Activated T-cell treated with anti-CD3 and anti-CD28 coated beads, Interleukin-2, amount 50 U/mL, for 1 hour (primary cell): Measurements from ENCODE around the gene GJA3.
A peak's percentile ranks its signal among the peaks of the same experiment; 100 is the strongest.

Experiments
- DNase-seq: peaks from one replicate; pipeline ENCODE4 v3.0.0-alpha.2; 2020

GJA3 gene

DNA sequence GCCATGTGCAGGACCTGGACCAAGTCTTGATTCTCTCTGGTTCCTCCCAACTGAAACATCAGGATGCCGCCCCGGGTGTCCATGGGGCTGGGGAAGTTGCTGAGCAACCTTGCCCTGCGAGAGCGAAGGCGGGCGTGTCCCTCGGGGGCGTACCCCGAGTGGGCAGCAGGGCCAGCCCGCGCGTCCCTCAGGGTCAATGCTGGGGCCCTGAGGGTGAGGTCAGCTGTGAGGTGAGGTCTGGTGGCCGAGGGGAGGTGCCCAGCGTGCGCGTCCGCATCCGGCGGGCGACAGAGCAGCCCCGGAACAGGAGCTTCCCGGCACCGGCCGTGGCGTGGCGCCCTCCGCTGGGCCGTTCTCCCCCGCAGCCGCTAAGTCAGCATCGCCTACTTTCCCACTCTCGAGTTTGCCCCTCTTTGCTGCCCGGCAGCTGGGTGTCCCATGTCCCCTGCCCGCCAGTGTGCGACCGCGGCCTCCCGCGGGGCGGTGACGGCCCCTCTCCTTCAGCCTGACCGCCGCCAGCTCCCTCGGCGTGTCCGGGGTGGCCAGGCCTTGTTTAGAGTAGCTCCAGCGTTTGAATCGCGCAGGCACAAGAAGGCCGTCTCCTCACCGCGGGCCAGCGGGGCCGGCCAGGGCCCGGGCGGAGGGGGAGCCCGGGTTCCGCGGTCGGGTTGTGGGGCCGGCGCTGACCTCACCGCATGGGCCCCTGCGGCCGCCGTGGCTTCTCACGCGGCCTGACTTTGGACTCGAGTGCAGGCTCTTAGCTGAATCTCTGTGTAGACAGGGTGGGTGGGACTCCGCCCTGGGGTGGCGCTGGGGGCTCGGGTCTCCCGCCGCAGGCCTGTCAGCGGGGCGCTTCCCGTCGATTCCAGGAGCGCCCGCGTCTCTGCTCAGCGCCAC is 33.0 kb downstream of the GJA3 start:
- DNase-seq: peak; percentile 56

DNA sequence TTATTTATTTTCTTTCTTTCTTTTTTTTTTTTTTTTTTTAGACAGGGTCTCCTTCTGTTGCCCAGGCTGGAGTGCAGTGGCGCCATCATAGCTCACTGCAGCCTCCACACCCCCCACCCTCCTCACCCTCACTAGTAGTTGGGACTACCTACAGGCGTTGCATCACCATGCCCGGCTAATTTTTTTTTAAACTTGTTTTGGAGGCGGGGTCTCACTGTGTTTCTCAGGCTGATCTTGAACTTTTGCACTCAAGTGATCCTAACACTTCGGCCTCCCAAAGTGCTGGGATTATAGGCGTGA is 33.6 kb downstream of the GJA3 start:
- DNase-seq: no peak

DNA sequence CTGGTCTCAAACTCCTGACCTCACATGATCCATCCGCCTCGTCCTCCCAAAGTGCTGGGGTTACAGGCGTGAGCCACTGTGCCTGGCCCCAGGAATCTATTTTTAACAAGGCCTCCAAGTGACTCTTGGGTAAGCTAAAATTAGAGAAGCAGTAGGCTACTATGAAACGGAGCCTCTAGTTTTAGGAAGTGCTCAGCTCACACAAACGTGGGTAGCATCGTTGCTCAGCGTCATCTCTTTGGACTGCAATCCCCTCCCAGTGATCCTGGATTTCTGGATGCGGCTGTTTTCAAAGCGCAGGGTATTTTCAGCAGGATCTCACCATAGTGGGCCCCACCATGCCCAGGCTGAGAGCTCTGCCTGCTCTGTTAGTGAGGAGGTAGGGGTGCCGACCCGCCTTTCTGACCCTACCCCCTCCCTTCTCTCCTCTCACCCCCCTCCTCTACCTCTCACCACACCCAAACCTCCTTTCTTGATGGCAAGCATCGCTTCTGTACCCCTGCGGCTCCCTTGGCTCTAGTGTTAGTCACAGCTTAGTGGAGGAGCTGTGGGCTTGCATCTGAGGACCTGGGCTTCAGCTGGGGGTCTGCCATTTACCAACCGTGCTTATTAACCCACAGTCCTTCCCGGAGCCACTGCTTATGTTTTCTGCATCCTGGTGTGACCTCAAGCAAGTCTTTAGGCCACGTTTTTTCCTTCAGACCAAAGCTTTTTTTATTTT is 34.2 kb downstream of the GJA3 start:
- no peak for DNase-seq

DNA sequence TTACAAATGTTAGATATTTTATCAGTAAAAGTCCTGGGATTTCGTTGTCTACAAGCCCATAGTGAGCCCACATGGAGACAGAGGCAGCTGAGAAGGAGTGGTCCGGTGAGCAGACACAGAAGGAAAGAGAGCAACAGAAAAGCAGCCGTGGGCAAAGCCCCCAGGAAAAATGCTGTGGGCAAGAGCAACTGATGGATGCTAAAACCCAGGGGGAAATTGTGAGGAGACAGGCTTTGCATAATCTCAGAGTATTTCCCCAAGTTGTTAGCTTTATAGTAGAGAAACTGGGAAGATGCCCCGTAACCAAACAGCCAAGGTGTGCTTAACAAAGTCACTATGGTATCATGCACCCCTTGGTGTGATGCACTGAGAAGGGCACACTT is 35.1 kb downstream of the GJA3 start:
- DNase-seq: no peak

DNA sequence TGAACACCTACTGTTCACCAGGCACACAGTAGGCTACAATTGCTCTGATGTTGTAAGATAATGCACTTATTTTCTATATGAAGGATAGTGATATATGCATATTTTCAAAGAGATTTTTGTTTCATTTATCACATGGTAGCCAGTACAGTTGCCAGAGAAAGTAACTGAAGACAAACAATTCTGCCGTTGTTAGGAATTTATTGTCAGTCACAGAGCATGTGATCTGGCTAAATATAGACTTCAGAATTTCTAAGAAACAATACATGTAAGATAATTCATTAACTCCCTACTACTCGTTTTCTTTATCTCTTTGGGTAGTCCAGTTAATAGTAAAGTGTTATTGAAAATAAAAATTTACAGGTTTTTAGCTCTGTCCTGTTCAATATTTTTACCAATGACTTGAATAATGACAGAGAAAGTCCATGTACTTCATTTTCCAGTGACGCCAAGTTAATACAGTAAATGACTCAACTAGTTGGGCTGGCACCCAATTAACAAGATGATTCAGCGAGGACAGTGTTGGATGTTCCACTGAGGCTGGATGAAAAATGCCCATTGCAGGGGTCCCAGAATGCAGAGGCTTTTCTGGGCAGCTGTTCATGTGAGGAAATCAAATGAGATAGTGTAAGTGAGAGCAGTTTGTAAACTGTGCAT is 35.6 kb downstream of the GJA3 start:
- DNase-seq: no peak

DNA sequence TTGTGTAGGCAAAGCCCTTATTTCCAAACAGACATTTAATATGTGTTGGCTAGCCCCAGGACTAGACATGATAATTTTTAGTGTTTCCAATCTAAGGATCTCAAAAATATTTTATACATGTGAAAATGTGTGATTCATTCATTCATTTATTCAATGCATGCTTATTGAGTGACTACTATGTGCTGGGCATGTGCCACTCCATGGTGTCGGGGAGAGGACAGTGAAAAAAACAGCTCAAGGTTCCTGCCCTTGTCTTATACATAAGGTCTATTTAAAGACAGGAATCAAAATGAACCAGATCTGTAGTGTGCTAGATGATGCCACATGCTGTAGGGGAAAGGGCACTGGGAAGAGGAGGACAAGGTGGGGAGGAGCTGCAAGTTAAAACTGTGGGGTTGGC is 36.5 kb downstream of the GJA3 start:
- DNase-seq: no peak

DNA sequence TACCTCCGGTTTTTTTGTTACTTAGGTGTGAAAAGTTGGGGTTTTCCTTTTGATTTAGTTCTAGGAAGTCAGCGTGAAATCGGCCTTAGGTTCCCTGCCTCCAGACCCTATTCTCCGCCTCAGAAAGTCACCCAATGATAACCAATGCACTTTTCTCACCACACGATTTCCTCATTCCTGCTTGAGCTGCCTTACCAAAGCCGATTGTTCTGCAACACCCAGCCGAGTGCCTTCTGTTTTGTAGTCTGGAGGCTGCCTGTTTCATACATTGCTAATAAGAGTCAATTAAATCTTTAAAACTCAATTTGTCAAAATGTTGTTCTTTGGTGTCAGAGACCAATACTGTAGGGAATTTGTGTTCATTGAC is 39.7 kb downstream of the GJA3 start:
- DNase-seq: no peak

DNA sequence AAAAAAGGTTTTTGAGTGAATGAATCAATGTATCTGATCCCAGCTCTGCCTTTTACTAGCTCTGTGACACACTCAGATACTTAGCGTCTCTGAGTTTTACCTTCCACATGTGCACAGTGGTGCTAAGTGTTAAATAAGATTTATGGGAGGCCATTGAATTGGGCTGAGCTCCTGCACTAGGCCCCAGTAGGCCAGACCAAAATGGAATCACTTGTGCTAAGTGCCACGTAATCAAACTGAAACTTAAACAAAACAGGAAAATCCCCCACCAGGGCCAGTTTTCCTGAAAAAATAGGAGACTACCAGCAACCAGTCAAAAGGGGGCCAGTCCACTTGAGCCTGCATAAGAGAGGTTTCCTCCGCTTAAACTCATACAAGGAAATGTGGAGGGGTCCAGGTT is 40.9 kb downstream of the GJA3 start:
- DNase-seq: no peak

DNA sequence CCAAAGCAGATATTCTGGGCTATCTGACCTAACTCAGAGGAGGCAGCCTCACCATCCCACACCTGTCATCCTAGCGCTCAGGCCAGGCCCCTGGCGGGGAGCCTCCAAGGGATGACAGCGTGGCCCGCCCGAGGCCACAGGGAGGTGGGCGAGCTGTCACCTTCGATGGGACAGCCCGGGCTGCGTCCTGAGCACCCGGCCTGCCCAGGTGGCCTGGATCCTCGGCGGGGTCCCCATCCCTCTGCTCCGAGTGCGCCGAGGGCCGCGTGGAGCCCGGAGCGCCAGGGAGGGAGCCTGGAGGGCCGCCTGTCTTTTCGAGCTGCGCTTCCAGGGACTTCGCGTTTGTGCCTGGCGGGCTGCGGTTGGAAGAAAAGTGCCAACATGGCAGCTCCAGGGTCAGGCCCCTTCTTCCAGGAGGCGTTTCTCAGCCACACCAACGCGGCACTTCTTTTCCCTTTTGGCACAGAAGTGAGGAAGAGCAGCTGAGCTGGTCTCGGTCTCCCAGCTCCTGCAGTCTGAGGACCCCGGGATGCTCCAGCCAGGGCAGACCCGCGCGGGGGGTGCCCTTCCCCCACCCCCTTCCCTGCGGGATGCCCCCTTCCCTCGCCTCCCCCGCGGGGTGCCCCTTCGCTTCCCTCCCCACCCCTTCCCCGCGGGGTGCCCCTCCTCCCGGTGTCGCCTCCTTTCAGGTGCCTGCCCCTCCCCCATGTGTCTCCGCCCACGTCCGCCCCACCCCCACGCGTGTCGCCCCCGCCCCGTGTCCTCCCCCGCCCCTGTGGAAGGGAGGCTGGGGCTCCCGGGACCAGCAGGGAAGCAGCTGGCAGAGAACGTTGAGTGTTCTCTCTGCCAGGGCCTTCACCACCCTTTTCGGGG is 42.3 kb downstream of the GJA3 start:
- no peak for DNase-seq

DNA sequence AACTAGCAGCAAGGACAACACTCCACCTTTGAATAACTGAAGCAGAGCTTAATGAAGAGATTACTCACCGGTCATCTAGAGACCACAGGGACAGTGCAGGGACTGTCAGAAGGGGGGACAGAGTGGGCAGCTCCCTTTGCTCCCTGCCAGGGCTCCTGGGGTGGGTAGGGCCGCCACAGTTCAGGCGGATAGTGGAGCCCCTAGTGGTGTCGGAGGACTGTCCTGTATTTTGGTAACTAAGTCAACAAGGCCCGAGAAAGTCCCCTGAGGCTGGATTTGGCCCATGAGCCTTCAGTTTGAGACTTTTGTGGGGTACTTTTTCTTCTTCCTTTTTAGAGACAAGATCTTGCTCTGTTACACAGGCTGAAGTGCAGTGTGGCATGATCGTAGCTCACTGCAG is 44.6 kb downstream of the GJA3 start:
- DNase-seq: no peak

DNA sequence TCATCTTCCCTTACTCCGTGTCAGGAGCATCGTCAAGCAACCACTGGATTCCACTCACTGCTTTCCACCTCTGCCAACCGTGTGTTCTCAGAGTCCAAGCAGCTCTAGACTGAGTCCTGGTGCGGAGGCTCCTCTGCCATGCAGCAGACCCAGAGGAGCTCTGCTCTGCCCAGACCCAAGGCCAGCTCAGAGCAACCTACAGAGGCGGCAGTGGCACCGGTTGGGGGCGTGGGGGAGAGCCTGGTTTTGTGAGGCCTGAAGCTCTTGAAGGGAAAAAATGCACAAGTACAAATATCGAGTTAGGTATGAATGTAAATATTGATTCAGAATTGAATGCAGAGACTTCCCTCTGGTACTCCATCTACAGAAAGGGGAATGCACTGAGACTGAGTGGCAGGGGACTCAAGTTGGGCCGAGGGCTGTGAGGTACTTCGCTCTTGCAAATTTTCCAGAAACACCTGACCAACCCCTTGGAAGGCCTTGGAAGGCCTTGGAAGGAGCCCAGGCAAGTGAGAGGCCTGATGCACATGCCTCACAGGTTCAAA is 46.7 kb downstream of the GJA3 start:
- no peak for DNase-seq

DNA sequence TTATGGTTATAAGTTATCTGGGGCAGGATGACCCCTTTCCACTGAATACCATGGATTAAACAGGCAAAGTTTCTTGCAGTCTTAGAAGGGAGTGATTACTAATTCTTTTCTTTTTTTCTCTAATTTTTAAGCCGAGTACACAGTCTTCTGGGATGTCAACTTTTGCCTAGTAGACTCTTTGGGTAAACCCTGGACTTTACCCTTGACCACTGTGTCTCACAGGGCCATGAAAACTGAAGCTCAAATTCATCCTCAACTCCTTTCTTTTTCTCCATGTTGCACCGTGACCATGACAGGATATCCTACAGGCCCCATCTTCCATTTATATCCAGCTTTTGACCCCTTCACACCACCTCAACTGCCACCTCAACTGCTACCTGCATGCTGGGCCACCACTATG is 51.8 kb downstream of the GJA3 start:
- DNase-seq: no peak

DNA sequence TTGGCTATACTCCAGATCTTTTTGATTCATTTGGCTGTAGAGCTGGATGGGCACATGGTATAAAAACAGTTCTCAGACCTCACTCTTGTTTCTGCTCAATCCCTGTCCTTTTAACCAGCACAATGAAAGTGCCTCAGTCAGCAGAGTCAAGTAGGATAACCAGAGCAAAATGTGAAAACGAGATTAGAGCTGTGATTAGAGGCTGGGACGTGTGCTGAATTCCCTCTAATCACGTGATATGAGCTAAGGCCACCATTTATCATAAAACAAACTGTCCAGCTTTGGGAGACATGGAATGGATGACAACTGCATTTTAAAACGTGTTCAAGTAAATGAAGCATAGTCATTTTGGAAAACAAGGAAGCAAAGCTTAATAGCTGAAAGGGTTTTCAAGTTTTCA is 54.1 kb downstream of the GJA3 start:
- no peak for DNase-seq

DNA sequence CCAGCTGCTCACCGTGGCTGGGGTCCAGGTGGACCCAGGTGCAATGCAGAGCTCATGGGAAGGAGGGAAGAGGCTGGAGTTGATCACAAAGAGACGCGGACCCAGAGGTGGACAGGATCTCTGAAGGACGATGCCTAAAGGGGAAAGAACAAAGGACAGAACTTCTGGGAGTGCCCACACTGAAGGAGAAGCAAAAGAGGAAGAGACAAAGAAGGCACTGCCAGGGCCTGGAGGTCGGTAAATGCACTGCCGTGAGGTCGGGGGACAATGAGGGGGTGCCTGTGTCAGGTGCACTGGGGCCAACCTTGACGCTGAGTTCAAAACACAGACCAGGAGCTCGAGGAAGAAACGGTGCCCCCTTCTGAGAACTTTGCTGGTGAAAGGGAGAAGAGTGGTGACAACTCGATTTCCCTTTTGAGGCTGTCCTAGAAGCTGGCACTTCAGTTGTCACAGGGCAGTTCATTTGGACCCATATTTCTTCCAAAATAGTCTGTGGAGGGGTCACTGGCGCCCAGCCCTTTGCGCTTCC is 55.6 kb downstream of the GJA3 start:
- DNase-seq: no peak

DNA sequence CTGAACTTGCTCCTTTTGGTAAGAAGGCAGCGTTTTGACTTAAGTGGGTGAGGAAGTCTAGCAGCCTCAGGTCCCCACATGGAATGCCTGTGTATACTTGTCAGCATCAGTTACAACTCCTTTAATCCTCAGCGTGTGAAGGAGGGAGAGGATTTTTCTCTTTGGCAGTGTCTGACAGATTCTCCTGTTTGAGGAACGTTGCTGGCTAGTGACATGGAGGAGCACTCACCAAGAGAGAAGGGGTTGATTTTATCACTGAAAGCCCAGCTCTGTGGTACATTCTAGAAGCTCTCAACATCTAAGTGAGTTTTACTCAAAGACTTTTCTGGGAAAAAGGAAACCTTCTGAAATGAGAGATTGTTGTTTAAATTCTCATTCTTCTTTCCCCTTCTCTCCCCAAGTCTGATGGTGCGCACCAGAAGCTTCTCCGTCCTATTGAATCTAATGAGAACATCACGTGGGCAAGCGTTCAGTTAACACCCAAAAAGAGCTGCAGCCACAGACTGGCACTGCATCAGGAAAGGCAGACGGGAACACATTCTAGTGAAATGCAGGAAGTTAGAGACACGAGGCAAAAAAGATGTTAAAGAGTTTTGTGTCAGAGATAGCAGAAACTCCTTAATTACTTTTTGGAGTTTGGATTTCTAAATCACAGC is 58.2 kb downstream of the GJA3 start:
- no peak for DNase-seq

DNA sequence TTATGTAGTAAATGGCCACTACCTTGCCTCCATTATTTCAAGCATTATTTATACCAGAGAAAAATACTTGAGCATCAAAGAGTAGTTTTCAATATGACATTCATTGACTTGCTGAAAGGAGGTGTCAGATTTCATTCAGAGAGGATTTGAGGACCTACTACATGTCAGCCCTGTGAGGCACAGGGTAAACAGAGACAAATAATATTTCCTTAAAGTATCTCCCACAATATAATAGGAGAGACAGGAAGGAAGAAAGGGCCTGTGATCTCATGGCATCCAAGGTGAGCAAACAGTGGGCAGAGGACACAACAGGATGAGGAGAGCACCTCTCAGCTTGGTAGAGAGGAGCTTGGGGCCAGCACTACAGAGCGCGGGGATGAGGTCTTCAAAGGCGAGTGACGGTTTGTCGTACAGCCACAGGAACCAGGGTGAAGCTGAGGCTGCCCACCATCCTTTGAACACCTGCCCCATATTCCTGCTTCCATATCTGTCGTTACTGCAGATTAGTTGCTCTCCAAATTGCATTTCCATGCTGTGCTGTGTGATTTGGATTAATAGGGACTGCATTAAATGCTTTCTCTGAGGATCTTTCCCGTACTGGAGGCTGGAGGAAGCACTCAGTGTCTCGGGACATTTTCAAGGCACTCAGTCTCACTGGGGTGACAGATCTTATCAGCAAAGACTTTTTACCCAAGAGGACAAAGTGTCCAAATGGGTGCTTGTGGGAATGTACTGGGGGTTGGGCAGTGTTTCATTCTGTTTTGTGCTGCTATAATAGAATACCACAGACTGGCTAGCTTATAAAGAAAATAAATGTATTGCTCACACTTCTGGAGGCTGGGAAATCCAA is 59.2 kb downstream of the GJA3 start:
- DNase-seq: no peak

DNA sequence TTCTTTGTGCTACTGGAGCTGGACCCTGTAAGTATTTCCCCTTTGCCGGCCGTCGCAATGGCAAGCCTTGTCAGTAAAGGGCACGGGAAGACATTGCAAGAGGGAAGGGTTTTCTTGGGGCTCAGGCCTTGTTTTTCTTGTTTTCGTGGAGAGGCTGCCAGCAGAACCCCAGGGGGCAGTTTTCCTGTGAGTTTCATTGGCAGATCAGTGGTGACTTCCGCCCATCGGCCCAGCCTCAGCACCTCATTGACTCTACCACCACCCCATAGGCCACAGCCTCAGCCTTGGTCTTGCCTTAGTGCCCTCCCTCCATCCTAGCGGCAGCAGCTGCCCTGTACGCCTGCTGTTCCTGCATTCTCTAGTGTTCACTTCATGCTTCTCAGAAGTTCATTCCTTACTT is 61.5 kb downstream of the GJA3 start:
- no peak for DNase-seq

DNA sequence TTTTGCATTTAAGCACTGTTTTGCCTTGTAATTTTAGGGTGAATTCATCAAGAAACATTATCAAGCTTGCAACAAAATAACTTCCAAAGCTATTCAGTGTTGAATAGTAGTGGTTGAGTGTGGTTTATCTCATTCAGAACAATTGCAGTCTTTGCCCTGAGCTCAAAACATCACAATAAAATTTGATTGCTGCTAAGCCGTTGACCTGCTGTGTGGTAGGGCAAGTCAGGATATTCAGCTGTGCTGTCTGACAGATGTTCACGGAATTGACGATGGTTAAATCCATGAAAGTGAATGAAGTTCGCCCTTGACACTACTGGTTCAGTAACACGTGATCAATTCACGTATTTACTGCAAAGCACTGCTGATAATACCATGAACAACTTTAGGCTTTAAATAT is 66.9 kb downstream of the GJA3 start:
- no peak for DNase-seq

DNA sequence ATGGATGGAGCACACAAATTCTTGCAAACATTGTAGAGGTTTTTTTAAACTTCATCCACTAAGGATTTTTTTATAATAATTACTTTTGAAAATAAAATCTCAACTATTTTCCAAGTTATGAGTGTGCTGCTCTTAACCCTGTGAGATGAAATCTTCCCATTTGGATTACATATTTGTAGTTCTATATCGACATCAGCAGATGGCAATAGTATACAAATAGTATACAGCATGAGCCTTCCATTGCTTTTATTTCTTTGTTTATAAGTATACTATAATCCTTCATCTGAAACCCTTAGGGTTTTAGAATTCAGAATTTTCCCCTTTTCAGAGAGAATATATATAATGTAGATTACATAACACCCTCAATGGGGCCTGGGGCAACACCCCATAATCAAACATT is 70.5 kb downstream of the GJA3 start:
- DNase-seq: no peak
